Neural cell (in vitro differentiated cells): ENCODE data around the gene PRICKLE2. TPM values are rescaled to one million over a fixed set of nuclear protein-coding genes. Genes with fewer than 3 reads are reported as not detected.

Source experiments
- H2AFZ ChIP-seq: fragments of 200-600, 300-800 bp; sonication (generic), shearing (Covaris generic); 2 replicates; pipeline ENCODE4 v1.6.0; 2014; ENCODE audit warnings: low read depth, mild to moderate bottlenecking, antibody characterized with exemption, low read length, moderate library complexity
- H3F3A ChIP-seq: fragments of 200-600 bp; shearing (Covaris generic); 2 replicates; pipeline ENCODE4 v1.6.1; 2016; ENCODE audit warnings: mild to moderate bottlenecking, moderate library complexity, mixed read lengths, antibody characterized with exemption, low read length; ENCODE audit not compliant: insufficient read depth, poor library complexity, severe bottlenecking
- H3K27ac ChIP-seq: fragments of 200-600, 300-800 bp; sonication (generic), shearing (Covaris generic); 2 replicates; pipeline ENCODE4 v1.5.1; 2014; ENCODE audit warnings: mild to moderate bottlenecking, low read length, moderate library complexity
- H3K27me3 ChIP-seq: fragments of 300-800, 200-600 bp; sonication (generic), shearing (Covaris generic); 2 replicates; pipeline ENCODE4 v1.6.0; 2014; ENCODE audit warnings: mild to moderate bottlenecking, low read depth, low read length, moderate library complexity; ENCODE audit not compliant: insufficient read depth
- H3K36me3 ChIP-seq: fragments of 300-800, 200-600 bp; sonication (generic), shearing (Covaris generic); 2 replicates; pipeline ENCODE4 v1.5.1; 2014; ENCODE audit warnings: mild to moderate bottlenecking, antibody characterized with exemption, low read length, moderate library complexity; ENCODE audit not compliant: insufficient read depth
- H3K4me2 ChIP-seq: fragments of 300-800, 200-600 bp; sonication (generic), shearing (Covaris generic); 2 replicates; pipeline ENCODE4 v1.6.0; 2014; ENCODE audit warnings: mild to moderate bottlenecking, low read length
- H3K4me3 ChIP-seq: fragments of 300-800, 200-600 bp; sonication (generic), shearing (Covaris generic); 2 replicates; pipeline ENCODE4 v1.5.1; 2014; ENCODE audit warnings: mild to moderate bottlenecking, low read length, moderate library complexity
- H3K79me2 ChIP-seq: fragments of 200-600 bp; shearing (Covaris generic); replicated peaks from 2 replicates; pipeline ENCODE4 v1.6.0; 2014; ENCODE audit warnings: mild to moderate bottlenecking, low read length, moderate library complexity; ENCODE audit not compliant: insufficient read depth
- H3K9ac ChIP-seq: fragments of 300-800, 200-600 bp; sonication (generic), shearing (Covaris generic); 2 replicates; pipeline ENCODE4 v1.6.1; 2016; ENCODE audit warnings: mild to moderate bottlenecking, low read length, mixed read lengths
- H3K9me2 ChIP-seq: fragments of 200-600 bp; shearing (Covaris generic); 2 replicates; pipeline ENCODE4 v1.6.1; 2016; ENCODE audit warnings: mild to moderate bottlenecking, low read length, mixed read lengths; ENCODE audit not compliant: insufficient read depth
- H3K9me3 ChIP-seq: fragments of 200-600, 300-800 bp; sonication (generic), shearing (Covaris generic); 2 replicates; pipeline ENCODE4 v1.6.1; 2016; ENCODE audit warnings: mild to moderate bottlenecking, mixed run types, low read length, moderate library complexity, mixed read lengths
- H4K20me1 ChIP-seq: fragments of 200-600 bp; shearing (Covaris generic); 2 replicates; pipeline ENCODE4 v1.6.1; 2016; ENCODE audit warnings: mild to moderate bottlenecking, mixed run types; ENCODE audit not compliant: insufficient read depth
- CTCF ChIP-seq: fragments of 450-650 bp; IDR thresholded peaks from 2 replicates; pipeline ENCODE4 v1.5.1; 2014; ENCODE audit warnings: antibody characterized with exemption, mild to moderate bottlenecking, moderate library complexity; ENCODE audit not compliant: poor library complexity, severe bottlenecking
- EP300 ChIP-seq: fragments of 450-650 bp; conservative IDR thresholded peaks from 2 replicates; pipeline ENCODE4 v1.6.1; 2014; ENCODE audit warnings: antibody characterized with exemption, mild to moderate bottlenecking, moderate library complexity; ENCODE audit not compliant: poor library complexity, severe bottlenecking
- EZH2 ChIP-seq: fragments of 200-600, 300-800 bp; shearing (Covaris generic), sonication (generic); IDR thresholded peaks from 2 replicates; pipeline ENCODE4 v1.6.1; 2014; ENCODE audit warnings: antibody characterized with exemption, low read length, borderline replicate concordance, mild to moderate bottlenecking; ENCODE audit not compliant: insufficient read depth, poor library complexity, severe bottlenecking
- MXI1 ChIP-seq: fragments of 450-650 bp; conservative IDR thresholded peaks from 2 replicates; pipeline ENCODE4 v1.6.1; 2014; ENCODE audit warnings: antibody characterized with exemption, mild to moderate bottlenecking; ENCODE audit not compliant: poor library complexity, severe bottlenecking
- POLR2AphosphoS5 ChIP-seq: IDR thresholded peaks from 2 replicates; pipeline ENCODE4 v1.6.1; 2012
- RAD21 ChIP-seq: fragments of 450-650 bp; conservative IDR thresholded peaks from 2 replicates; pipeline ENCODE4 v1.6.1; 2014; ENCODE audit warnings: antibody characterized with exemption, mild to moderate bottlenecking, moderate library complexity
- REST ChIP-seq: IDR thresholded peaks from 2 replicates; pipeline ENCODE4 v1.6.1; 2012; ENCODE audit warnings: borderline replicate concordance
- SMC3 ChIP-seq: fragments of 450-650 bp; conservative IDR thresholded peaks from 2 replicates; pipeline ENCODE4 v1.6.1; 2014; ENCODE audit warnings: antibody characterized with exemption, mild to moderate bottlenecking, moderate library complexity; ENCODE audit not compliant: poor library complexity
- TAF1 ChIP-seq: IDR thresholded peaks from 2 replicates; pipeline ENCODE4 v1.6.1; 2012; ENCODE audit warnings: low read depth
- polyA plus RNA-seq: library from polyadenylated mRNA; depleted of rRNA; stranded (reverse); fragments of >200 nt; gene quantifications from 2 replicates; pipeline ENCODE4 v1.2.3, GENCODE V29; 2014

The PRICKLE2 gene
- polyA plus RNA-seq, 1 donor from 2014 or later: 8.7 TPM

- Histone ChIP-seq H3K9me3 (peaks cover 6% of the 10 kb centered on the region), H2AFZ (no peak overlapping the region), H3K79me2 (no peaks in the 10 kb centered on the region), H3K9me2 (no peaks in the 10 kb centered on the region), H3F3A (no peaks in the 10 kb centered on the region), H4K20me1 (no peaks in the 10 kb centered on the region), H3K4me3 (no peak overlapping the region), H3K4me2 (no peak overlapping the region), H3K27ac (no peak overlapping the region), H3K36me3 (no peaks in the 10 kb centered on the region), H3K27me3 (no peaks in the 10 kb centered on the region), H3K9ac (no peak overlapping the region)
- TF ChIP-seq REST (no peak), EZH2 (no peak), EP300 (no peak), SMC3 (no peak), POLR2AphosphoS5 (no peak), RAD21 (no peak), TAF1 (no peak), MXI1 (no peak), CTCF (no peak)
These were observed 102.8 kb downstream of the PRICKLE2 start for GRCh38 chr3:64122476-64122875.

GRCh38 chr3:64121750-64122311 is 103.4 kb downstream of the PRICKLE2 start:
- Histone ChIP-seq H3K36me3 (no peaks in the 10 kb centered on the region), H2AFZ (no peak overlapping the region), H3K9me2 (no peaks in the 10 kb centered on the region), H3K9ac (no peak overlapping the region), H3F3A (no peaks in the 10 kb centered on the region), H3K4me2 (no peak overlapping the region), H3K27ac (no peak overlapping the region), H3K79me2 (no peaks in the 10 kb centered on the region), H3K27me3 (no peaks in the 10 kb centered on the region), H4K20me1 (no peaks in the 10 kb centered on the region), H3K4me3 (no peak overlapping the region), H3K9me3 (peaks cover 6% of the 10 kb centered on the region)
- TF ChIP-seq REST (no peak), EP300 (no peak), SMC3 (no peak), MXI1 (no peak), TAF1 (no peak), EZH2 (no peak), POLR2AphosphoS5 (no peak), CTCF (no peak), RAD21 (no peak)
